Endothelial cell of umbilical vein (primary cell): Measurements from ENCODE around the gene TANGO6. TPM values are rescaled to one million over a fixed set of nuclear protein-coding genes. Genes with fewer than 3 reads are reported as not detected.

Experiments used
- BruUV-seq: library from RNA; stranded (reverse); fragments of 400-500 nt; replicated peaks from 2 replicates; lab custom pipeline; 2021; lab: Mats Ljungman, UMichigan
- CTCF ChIA-PET: fragments of 300-600, 350-600 bp; sonication (Branson Sonifier 250); formaldehyde crosslinking; loops from one replicate; lab custom pipeline; 2021; ENCODE audit warnings: antibody characterized with exemption, inconsistent platforms; lab: Charles Lee
- POLR2A ChIA-PET: fragments of 300-600, 350-600 bp; sonication (Branson Sonifier 250); formaldehyde crosslinking; loops from one replicate; lab custom pipeline; 2021; ENCODE audit warnings: antibody characterized with exemption, inconsistent platforms; lab: Charles Lee
- DNase-seq: peaks from one replicate; pipeline ENCODE4 v3.0.0-alpha.2; 2011; ENCODE audit warnings: low read depth, low spot score
- FAIRE-seq: peaks from 2 replicates; lab custom pipeline; 2011; peaks lifted over from hg19 to GRCh38; lab: Jason Lieb, UNC
- H2AFZ ChIP-seq: 2 replicates; pipeline ENCODE4 v1.6.0; 2012; ENCODE audit warnings: low read depth, low read length, control low read depth, inconsistent platforms
- H3K27ac ChIP-seq: 2 replicates; pipeline ENCODE4 v1.5.1; 2011; ENCODE audit warnings: low read depth, mild to moderate bottlenecking, control low read depth, low read length, moderate library complexity; ENCODE audit not compliant: insufficient read depth
- H3K27me3 ChIP-seq, 2 experiments: 2 replicates each; pipeline versions ENCODE4 v1.6.0 to v1.6.1; 2011; ENCODE audit warnings: low read length in 2 of 2, mixed read lengths in 1 of 2; ENCODE audit not compliant: control insufficient read depth in 2 of 2, insufficient read depth in 2 of 2
- H3K36me3 ChIP-seq, 2 experiments: 2 replicates in 1 of 2; 3 replicates in 1 of 2; pipeline ENCODE4 v1.5.1; 2011; ENCODE audit warnings: low read length in 2 of 2, mild to moderate bottlenecking in 1 of 2, moderate library complexity in 1 of 2; ENCODE audit not compliant: control insufficient read depth in 2 of 2, insufficient read depth in 2 of 2; ENCODE audit errors: extremely low read depth in 1 of 2
- H3K4me1 ChIP-seq: 3 replicates; pipeline ENCODE4 v1.5.1; 2011; ENCODE audit warnings: mild to moderate bottlenecking, low read length; ENCODE audit not compliant: control insufficient read depth, insufficient read depth; ENCODE audit errors: extremely low read depth
- H3K4me2 ChIP-seq: 2 replicates; pipeline ENCODE4 v1.6.1; 2011; ENCODE audit warnings: low read length, control low read depth, mixed read lengths; ENCODE audit not compliant: insufficient read depth
- H3K4me3 ChIP-seq, 3 experiments: fragments of 200-600 bp in 1 of 3; sonication (generic), shearing (Covaris generic) in 1 of 3; replicated peaks in 1 of 3; 2 replicates each; pipeline ENCODE4 v1.5.1; 2011 to 2016; ENCODE audit warnings: control low read depth in 3 of 3, low read length in 3 of 3, mild to moderate bottlenecking in 2 of 3, inconsistent platforms in 1 of 3, low read depth in 1 of 3, moderate library complexity in 1 of 3; ENCODE audit not compliant: insufficient read depth in 1 of 3
- H3K79me2 ChIP-seq: 2 replicates; pipeline ENCODE4 v1.6.0; 2012; ENCODE audit warnings: low read length, inconsistent platforms; ENCODE audit not compliant: control insufficient read depth, insufficient read depth
- H3K9ac ChIP-seq: replicated peaks from 2 replicates; pipeline ENCODE3; 2011; ENCODE audit warnings: low read length, control low read depth; ENCODE audit not compliant: insufficient read depth; ENCODE audit errors: extremely low read depth
- H3K9me1 ChIP-seq: replicated peaks from 3 replicates; pipeline ENCODE4 v1.6.0; 2011; ENCODE audit warnings: mild to moderate bottlenecking, low read length; ENCODE audit not compliant: control insufficient read depth, insufficient read depth; ENCODE audit errors: extremely low read depth
- H3K9me3 ChIP-seq: replicated peaks from 2 replicates; pipeline ENCODE4 v1.5.1; 2012; ENCODE audit warnings: low read length, inconsistent platforms; ENCODE audit not compliant: control insufficient read depth, insufficient read depth
- H4K20me1 ChIP-seq: replicated peaks from 2 replicates; pipeline ENCODE3; 2011; ENCODE audit warnings: mild to moderate bottlenecking, low read length; ENCODE audit not compliant: control insufficient read depth, insufficient read depth; ENCODE audit errors: extremely low read depth
- EZH2 ChIP-seq: IDR thresholded peaks from 2 replicates; pipeline ENCODE4 v1.6.1; 2012; ENCODE audit warnings: borderline replicate concordance, low read depth, mild to moderate bottlenecking, moderate library complexity, low read length, inconsistent platforms; ENCODE audit not compliant: severe bottlenecking
- FOS ChIP-seq: IDR thresholded peaks from 2 replicates; pipeline ENCODE4 v1.6.1; 2011; ENCODE audit warnings: mild to moderate bottlenecking, low read length, moderate library complexity, borderline replicate concordance; ENCODE audit not compliant: insufficient read depth
- GATA2 ChIP-seq: IDR thresholded peaks from 2 replicates; pipeline ENCODE4 v1.7.0; 2011; ENCODE audit warnings: low read depth, mild to moderate bottlenecking, moderate library complexity, mixed read lengths, low read length; ENCODE audit not compliant: insufficient read length, insufficient read depth
- JUN ChIP-seq: IDR thresholded peaks from 2 replicates; pipeline ENCODE4 v1.6.1; 2011; ENCODE audit warnings: borderline replicate concordance, low read depth; ENCODE audit not compliant: insufficient read length, insufficient read depth
- MYC ChIP-seq: IDR thresholded peaks from one replicate; pipeline ENCODE4 v1.6.1; 2011; ENCODE audit warnings: mild to moderate bottlenecking, low read depth, low read length
- POLR2A ChIP-seq: IDR thresholded peaks from 2 replicates; pipeline ENCODE4 v1.6.1; 2012; ENCODE audit warnings: low read depth, mild to moderate bottlenecking, control low read depth, low read length
- POLR2AphosphoS5 ChIP-seq: IDR thresholded peaks from 2 replicates; pipeline ENCODE4 v1.6.1; 2012; ENCODE audit warnings: low read depth, mild to moderate bottlenecking, control low read depth, low read length, moderate library complexity; ENCODE audit not compliant: insufficient read depth
- dilution Hi-C: fragments of 300-500 bp; cut with MboI; formaldehyde crosslinking; loops from one replicate; pipeline ENCODE4 v1.15.0; 2019; ENCODE audit warnings: low sequenced_read_pairs; ENCODE audit not compliant: extremely low pct_ligation_motif_present
- intact Hi-C: fragments of 100-400 bp; cut with micrococcal nuclease; formaldehyde crosslinking; loops from one replicate; pipeline ENCODE4 v1.10.0; 2022
- polyA plus RNA-seq, 4 experiments: library from polyadenylated mRNA; depleted of rRNA in 3 of 4; stranded (reverse) in 3 of 4; unstranded in 1 of 4; fragments of >200 nt; gene quantifications; 2 replicates each; pipeline versions ENCODE4 v1.2.1 to v1.2.3, GENCODE V29; 2011 to 2012; ENCODE audit warnings: missing spikeins in 1 of 4
- total RNA-seq: library from RNA; stranded (reverse); gene quantifications from 2 replicates; pipeline ENCODE4 v1.2.3, GENCODE V29; 2021
- TF ChIP-seq, protein P1 (sequence below), 2 donors: IDR thresholded peaks; 1 replicate in 1 of 2; 2 replicates in 1 of 2; pipeline ENCODE4 v1.5.1; 2011; ENCODE audit warnings: low read length in 2 of 2, mild to moderate bottlenecking in 2 of 2, moderate library complexity in 2 of 2, control low read depth in 1 of 2, inconsistent platforms in 1 of 2, low read depth in 1 of 2; ENCODE audit not compliant: insufficient read depth in 1 of 2; ENCODE audit errors: extremely low read depth in 1 of 2
- TF ChIP-seq, protein P2 (sequence below): IDR thresholded peaks from 2 replicates; pipeline ENCODE4 v1.6.1; 2011; ENCODE audit not compliant: insufficient read depth, insufficient read length

Gene TANGO6
- total and polyA plus RNA-seq, 2 donors (not counting 3 experiments of a cell fraction or from before 2014, with no cell fraction given): 6.7 to 21.2 TPM

DNA sequence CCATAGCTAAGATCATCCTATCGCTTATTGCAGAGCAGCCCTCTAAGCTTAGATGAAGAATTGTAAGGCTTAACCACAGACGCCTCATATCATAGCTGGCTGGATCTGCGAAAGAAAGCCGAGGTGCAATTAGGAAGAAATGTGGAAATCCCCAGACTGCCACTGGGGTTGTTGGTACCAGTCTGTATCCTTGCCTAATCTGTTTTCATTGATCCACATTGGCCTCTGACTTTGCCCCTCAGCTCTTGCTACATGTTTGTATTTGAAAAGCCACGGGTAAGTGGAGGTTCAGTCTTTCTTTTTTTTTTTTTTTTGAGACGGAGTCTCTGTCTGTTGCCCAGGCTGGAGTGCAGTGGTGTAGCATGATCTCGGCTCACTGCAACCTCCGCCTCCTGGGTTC, 48.9 kb downstream of the TANGO6 start:
- Histone ChIP-seq H3K4me3 (no peak overlapping the region), H2AFZ (no peak overlapping the region), H3K79me2 (no peaks in the 10 kb centered on the region), H3K36me3 (no peaks in the 10 kb centered on the region), H3K9ac (no peak overlapping the region), H3K27me3 (no peaks in the 10 kb centered on the region), H3K4me1 (no peaks in the 10 kb centered on the region), H3K9me3 (no peaks in the 10 kb centered on the region), H3K27ac (no peak overlapping the region), H3K4me2 (no peak overlapping the region), H3K9me1 (no peaks in the 10 kb centered on the region), H4K20me1 (no peaks in the 10 kb centered on the region)
- FAIRE-seq: no peak
- intact Hi-C loops: no loop called here
- no TSS peak for BruUV-seq
- ChIA-PET CTCF (interaction anchor here (0.7 to 1.0 kb wide), 2 partner anchors 45 to 203 kb away, joined by 3 read pairs; no protein-coding TSS in a partner anchor), POLR2A (no interaction called here)
- dilution Hi-C loops: no loop called here
- DNase-seq: no peak
- TF ChIP-seq EZH2: no peak
- no peak for TF ChIP-seq JUN
- no peak for TF ChIP-seq GATA2
- no peak for TF ChIP-seq FOS
- TF ChIP-seq, protein P1, sequence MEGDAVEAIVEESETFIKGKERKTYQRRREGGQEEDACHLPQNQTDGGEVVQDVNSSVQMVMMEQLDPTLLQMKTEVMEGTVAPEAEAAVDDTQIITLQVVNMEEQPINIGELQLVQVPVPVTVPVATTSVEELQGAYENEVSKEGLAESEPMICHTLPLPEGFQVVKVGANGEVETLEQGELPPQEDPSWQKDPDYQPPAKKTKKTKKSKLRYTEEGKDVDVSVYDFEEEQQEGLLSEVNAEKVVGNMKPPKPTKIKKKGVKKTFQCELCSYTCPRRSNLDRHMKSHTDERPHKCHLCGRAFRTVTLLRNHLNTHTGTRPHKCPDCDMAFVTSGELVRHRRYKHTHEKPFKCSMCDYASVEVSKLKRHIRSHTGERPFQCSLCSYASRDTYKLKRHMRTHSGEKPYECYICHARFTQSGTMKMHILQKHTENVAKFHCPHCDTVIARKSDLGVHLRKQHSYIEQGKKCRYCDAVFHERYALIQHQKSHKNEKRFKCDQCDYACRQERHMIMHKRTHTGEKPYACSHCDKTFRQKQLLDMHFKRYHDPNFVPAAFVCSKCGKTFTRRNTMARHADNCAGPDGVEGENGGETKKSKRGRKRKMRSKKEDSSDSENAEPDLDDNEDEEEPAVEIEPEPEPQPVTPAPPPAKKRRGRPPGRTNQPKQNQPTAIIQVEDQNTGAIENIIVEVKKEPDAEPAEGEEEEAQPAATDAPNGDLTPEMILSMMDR (IDR thresholded peaks at IDR 0.05; ENCODE audit: extremely low read depth in 1 of 2, insufficient read depth in 1 of 2, low read depth in 1 of 2, low read length in 2 of 2): no peak
- TF ChIP-seq POLR2AphosphoS5: no peak
- TF ChIP-seq MYC: no peak
- TF ChIP-seq, protein P2, sequence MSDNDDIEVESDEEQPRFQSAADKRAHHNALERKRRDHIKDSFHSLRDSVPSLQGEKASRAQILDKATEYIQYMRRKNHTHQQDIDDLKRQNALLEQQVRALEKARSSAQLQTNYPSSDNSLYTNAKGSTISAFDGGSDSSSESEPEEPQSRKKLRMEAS: no peak
- no peak for TF ChIP-seq POLR2A
